ENCODE data around the gene TMCO6.
A peak's percentile ranks its signal among the peaks of the same experiment; 100 is the strongest.
"Not testable (repeated sequence)": the region's sequence is repeated elsewhere in the genome, so short reads cannot be mapped to it uniquely, and the experiment has no call there.

The TMCO6 gene

GRCh38 chr5:140639148-140639981 lies at the start of gene TMCO6:
Gene TMCO6 (plus strand): TSS chr5:140639451. CDS start chr5:140639528, 77 bp downstream.
- DNase-seq, result peak; percentile 97

GRCh38 chr5:140590861-140591260 lies 48.4 kb upstream of the TMCO6 start:
- no peak for DNase-seq

- no peak for DNase-seq
Observed at GRCh38 chr5:140591747-140592372, 47.4 kb upstream of the TMCO6 start.

- not testable (repeated sequence) for DNase-seq
Observed at GRCh38 chr5:140593070-140593469, 46.2 kb upstream of the TMCO6 start.

- DNase-seq, result no peak
Observed at GRCh38 chr5:140594169-140594568, 45.1 kb upstream of the TMCO6 start.

- DNase-seq, result peak; percentile 40
Observed at GRCh38 chr5:140595538-140596300, 43.5 kb upstream of the TMCO6 start.

- DNase-seq, result no peak
Observed at GRCh38 chr5:140596321-140596741, 42.9 kb upstream of the TMCO6 start.

- DNase-seq, result no peak
Observed at GRCh38 chr5:140598836-140599235, 40.4 kb upstream of the TMCO6 start.

GRCh38 chr5:140600096-140600495 lies 39.2 kb upstream of the TMCO6 start:
- DNase-seq, result no peak

GRCh38 chr5:140602147-140602546 lies 37.1 kb upstream of the TMCO6 start:
- peak; percentile 29 for DNase-seq

- DNase-seq, result not testable (repeated sequence)
Observed at GRCh38 chr5:140603446-140603698, 35.9 kb upstream of the TMCO6 start.

- no peak for DNase-seq
Observed at GRCh38 chr5:140603734-140604133, 35.5 kb upstream of the TMCO6 start.

GRCh38 chr5:140605879-140606278 lies 33.4 kb upstream of the TMCO6 start:
- DNase-seq, result no peak

GRCh38 chr5:140607031-140607430 lies 32.2 kb upstream of the TMCO6 start:
- no peak for DNase-seq

GRCh38 chr5:140608722-140609121 lies 30.5 kb upstream of the TMCO6 start:
- no peak for DNase-seq

GRCh38 chr5:140609126-140609525 lies 30.1 kb upstream of the TMCO6 start:
- DNase-seq, result peak; percentile 66

GRCh38 chr5:140611020-140611521 lies 28.2 kb upstream of the TMCO6 start:
- no peak for DNase-seq

- no peak for DNase-seq
Observed at GRCh38 chr5:140622301-140622700, 16.9 kb upstream of the TMCO6 start.

GRCh38 chr5:140623061-140623460 lies 16.2 kb upstream of the TMCO6 start:
- DNase-seq, result not testable (repeated sequence)

GRCh38 chr5:140624886-140625285 lies 14.4 kb upstream of the TMCO6 start:
- not testable (repeated sequence) for DNase-seq

GRCh38 chr5:140627972-140628371 lies 11.3 kb upstream of the TMCO6 start:
- DNase-seq, result no peak

- DNase-seq, result no peak
Observed at GRCh38 chr5:140628711-140629110, 10.5 kb upstream of the TMCO6 start.

- no peak for DNase-seq
Observed at GRCh38 chr5:140630292-140631035, 8.8 kb upstream of the TMCO6 start.

Data from CD4-positive, alpha-beta T cell treated with Interleukin-15 for 1 hour (primary cell).